GM12865 (cell line): ENCODE data around the gene CARHSP1.
A peak's percentile ranks its signal among the peaks of the same experiment; 100 is the strongest.

ENCODE experiments used
- DNase-seq: peaks from one replicate; pipeline ENCODE4 v3.0.0; 2010; ENCODE audit warnings: low read depth
- H3K4me3 ChIP-seq: 2 replicates; pipeline ENCODE4 v1.5.1; 2011; ENCODE audit warnings: mild to moderate bottlenecking, low read depth, low read length, control low read depth
- CTCF ChIP-seq: IDR thresholded peaks from 2 replicates; pipeline ENCODE4 v1.5.1; 2011; ENCODE audit warnings: low read length, control low read depth, low read depth, inconsistent platforms; ENCODE audit not compliant: insufficient read depth; ENCODE audit errors: missing control alignments

Gene CARHSP1

GRCh38 chr16:8818504-8819270, 50.1 kb downstream of the CARHSP1 start:
- DNase-seq = peak; percentile 67
- no peak overlapping the region for H3K4me3 ChIP-seq
- no peak for TF ChIP-seq CTCF

- TF ChIP-seq CTCF = no peak
Observed at GRCh38 chr16:8816967-8817655, 51.7 kb downstream of the CARHSP1 start.

GRCh38 chr16:8814095-8814806, 54.6 kb downstream of the CARHSP1 start:
- TF ChIP-seq CTCF = no peak
- DNase-seq = no peak
- H3K4me3 ChIP-seq = no peak overlapping the region

More at GRCh38 chr16:8816967-8817655, 51.7 kb downstream of the CARHSP1 start:
- no peak for DNase-seq
- no peak overlapping the region for H3K4me3 ChIP-seq

GRCh38 chr16:8812162-8812843, 56.5 kb downstream of the CARHSP1 start:
- no peak overlapping the region for H3K4me3 ChIP-seq
- DNase-seq = no peak
- TF ChIP-seq CTCF = no peak

GRCh38 chr16:8808613-8809353, 60.0 kb downstream of the CARHSP1 start:
- DNase-seq = no peak
- TF ChIP-seq CTCF = no peak
- no peak overlapping the region for H3K4me3 ChIP-seq

- no peak for DNase-seq
- H3K4me3 ChIP-seq = no peak overlapping the region
- no peak for TF ChIP-seq CTCF
Observed at GRCh38 chr16:8808009-8808408, 60.8 kb downstream of the CARHSP1 start.
